Prostate gland (tissue), 2 donors: ENCODE measurements around the gene GAD2.

Experiments
- POLR2A ChIP-seq: fragments of 450-650 bp; IDR thresholded peaks from one replicate; pipeline ENCODE4 v1.6.1; 2016; ENCODE audit warnings: antibody characterized with exemption, mild to moderate bottlenecking
- TF ChIP-seq, protein P1 (sequence below), 4 experiments: fragments of 200-600 bp in 2 of 4; fragments of 450-650 bp in 2 of 4; sonication (generic) in 2 of 4; IDR thresholded peaks; 1 replicate in 3 of 4; 2 replicates in 1 of 4; pipeline ENCODE4 v1.5.1; 2016 to 2019; ENCODE audit warnings: antibody characterized with exemption in 4 of 4, mild to moderate bottlenecking in 2 of 4, moderate library complexity in 2 of 4

GRCh38 chr10:26251925-26252324, 35.4 kb downstream of the GAD2 start:
- TF ChIP-seq, protein P1, sequence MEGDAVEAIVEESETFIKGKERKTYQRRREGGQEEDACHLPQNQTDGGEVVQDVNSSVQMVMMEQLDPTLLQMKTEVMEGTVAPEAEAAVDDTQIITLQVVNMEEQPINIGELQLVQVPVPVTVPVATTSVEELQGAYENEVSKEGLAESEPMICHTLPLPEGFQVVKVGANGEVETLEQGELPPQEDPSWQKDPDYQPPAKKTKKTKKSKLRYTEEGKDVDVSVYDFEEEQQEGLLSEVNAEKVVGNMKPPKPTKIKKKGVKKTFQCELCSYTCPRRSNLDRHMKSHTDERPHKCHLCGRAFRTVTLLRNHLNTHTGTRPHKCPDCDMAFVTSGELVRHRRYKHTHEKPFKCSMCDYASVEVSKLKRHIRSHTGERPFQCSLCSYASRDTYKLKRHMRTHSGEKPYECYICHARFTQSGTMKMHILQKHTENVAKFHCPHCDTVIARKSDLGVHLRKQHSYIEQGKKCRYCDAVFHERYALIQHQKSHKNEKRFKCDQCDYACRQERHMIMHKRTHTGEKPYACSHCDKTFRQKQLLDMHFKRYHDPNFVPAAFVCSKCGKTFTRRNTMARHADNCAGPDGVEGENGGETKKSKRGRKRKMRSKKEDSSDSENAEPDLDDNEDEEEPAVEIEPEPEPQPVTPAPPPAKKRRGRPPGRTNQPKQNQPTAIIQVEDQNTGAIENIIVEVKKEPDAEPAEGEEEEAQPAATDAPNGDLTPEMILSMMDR (IDR thresholded peaks at IDR 0.05), result no peak
- no peak for TF ChIP-seq POLR2A
